ENCODE measurements around the gene ZNF503.

ZNF503 gene

DNA sequence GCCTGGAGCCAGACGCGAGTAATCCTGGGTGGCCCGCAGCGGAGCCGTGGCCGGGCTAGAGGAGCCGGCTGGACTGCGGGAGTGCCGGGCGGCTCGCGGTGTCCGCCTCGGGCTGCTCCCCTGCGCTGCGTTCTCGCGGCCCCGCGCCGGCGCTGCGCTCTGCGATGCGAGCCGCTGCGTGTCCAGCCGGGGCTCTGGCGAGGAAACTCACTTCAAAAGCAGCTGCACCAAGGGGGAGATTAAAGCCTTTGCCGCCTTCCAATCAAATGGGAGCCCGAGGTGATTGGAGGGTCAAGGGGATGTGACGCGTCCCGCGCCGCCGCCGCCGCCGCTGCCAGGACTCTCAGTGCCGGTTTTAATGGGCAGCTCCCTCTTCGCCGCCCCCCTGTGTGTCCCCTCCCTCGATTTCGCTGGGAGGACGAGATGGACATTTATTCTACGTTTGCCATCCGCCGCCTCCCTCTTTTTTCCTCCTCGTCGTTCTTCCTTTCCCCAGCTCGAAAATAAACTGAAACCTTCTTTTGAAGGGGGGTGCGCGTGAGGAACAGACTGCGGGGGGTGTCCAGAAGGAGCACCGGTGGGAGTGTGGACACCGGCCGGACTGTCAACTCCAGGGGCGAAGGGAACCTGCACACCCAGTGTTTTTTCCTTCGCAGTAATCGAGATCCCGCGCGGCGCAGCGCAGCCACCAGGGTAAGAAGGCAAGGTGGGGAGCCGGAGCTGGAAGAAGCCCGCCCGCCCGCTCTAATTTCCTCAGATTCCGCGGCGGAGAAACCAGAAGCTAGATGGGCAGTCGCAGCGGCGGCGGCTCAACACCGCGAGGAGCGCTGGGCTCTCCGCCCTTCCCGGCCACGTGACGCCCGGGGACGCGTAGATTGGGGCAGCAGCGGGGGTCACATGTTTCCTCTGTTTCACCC, at the start of gene ZNF503:
ZNF503 (minus strand) TSS at position 196 of the 917 bp plus-strand sequence. CDS start 345 bp downstream, outside the sequence.
- DNase-seq (ENCODE audit: low read depth) = peak; percentile 84
- no peak for TF ChIP-seq CTCF (IDR thresholded peaks at IDR 0.05; ENCODE audit: insufficient read depth, low read depth, low read length, missing control alignments)
- peak within 1 kb of the TSS; percentile 66 for H3K4me3 ChIP-seq (ENCODE audit: low read depth, low read length)

GRCh38 chr10:75450644-75451640, 49.4 kb upstream of the ZNF503 start:
- DNase-seq (ENCODE audit: low read depth) = no peak
- TF ChIP-seq CTCF (IDR thresholded peaks at IDR 0.05; ENCODE audit: insufficient read depth, low read depth, low read length, missing control alignments) = no peak
- H3K4me3 ChIP-seq (ENCODE audit: low read depth, low read length) = no peak overlapping the region

DNA sequence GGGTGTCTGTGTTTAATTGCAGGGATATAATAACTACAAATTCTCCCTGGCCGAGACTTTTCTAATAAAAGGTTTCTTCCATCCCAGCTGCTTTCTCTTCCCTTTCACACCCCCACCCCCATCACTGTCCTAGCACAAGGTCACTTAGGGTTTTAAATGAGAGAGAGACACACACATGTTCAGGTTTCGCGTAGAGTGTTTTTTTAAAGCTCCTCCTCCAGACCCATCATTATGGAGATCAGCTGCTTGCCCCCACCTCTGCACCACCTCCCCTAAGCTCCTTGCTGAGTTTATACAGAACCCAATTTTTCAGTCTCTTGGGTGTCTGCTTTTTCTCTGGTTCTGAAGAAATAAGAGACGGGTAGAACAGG, 48.5 kb upstream of the ZNF503 start:
- no peak for DNase-seq (ENCODE audit: low read depth)
- H3K4me3 ChIP-seq (ENCODE audit: low read depth, low read length) = no peak overlapping the region
- TF ChIP-seq CTCF (IDR thresholded peaks at IDR 0.05; ENCODE audit: insufficient read depth, low read depth, low read length, missing control alignments) = no peak

GRCh38 chr10:75449382-75450074, 48.0 kb upstream of the ZNF503 start:
- no peak for TF ChIP-seq CTCF (IDR thresholded peaks at IDR 0.05; ENCODE audit: insufficient read depth, low read depth, low read length, missing control alignments)
- DNase-seq (ENCODE audit: low read depth) = no peak
- H3K4me3 ChIP-seq (ENCODE audit: low read depth, low read length) = no peak overlapping the region

GRCh38 chr10:75448166-75448565, 46.6 kb upstream of the ZNF503 start:
- TF ChIP-seq CTCF (IDR thresholded peaks at IDR 0.05; ENCODE audit: insufficient read depth, low read depth, low read length, missing control alignments) = no peak
- H3K4me3 ChIP-seq (ENCODE audit: low read depth, low read length) = no peak overlapping the region
- DNase-seq (ENCODE audit: low read depth) = no peak

- DNase-seq (ENCODE audit: low read depth) = no peak
- H3K4me3 ChIP-seq (ENCODE audit: low read depth, low read length) = no peak overlapping the region
- TF ChIP-seq CTCF (IDR thresholded peaks at IDR 0.05; ENCODE audit: insufficient read depth, low read depth, low read length, missing control alignments) = no peak
These were observed 44.9 kb upstream of the ZNF503 start for GRCh38 chr10:75446508-75446907.

All from GM12865 (cell line).